HCEC 1CT (cell line): Measurements from ENCODE around the gene SHB.

ENCODE experiments used
- DNase-seq: peaks from one replicate; pipeline ENCODE4 v3.0.0-alpha.2; 2017

Gene SHB, protein sequence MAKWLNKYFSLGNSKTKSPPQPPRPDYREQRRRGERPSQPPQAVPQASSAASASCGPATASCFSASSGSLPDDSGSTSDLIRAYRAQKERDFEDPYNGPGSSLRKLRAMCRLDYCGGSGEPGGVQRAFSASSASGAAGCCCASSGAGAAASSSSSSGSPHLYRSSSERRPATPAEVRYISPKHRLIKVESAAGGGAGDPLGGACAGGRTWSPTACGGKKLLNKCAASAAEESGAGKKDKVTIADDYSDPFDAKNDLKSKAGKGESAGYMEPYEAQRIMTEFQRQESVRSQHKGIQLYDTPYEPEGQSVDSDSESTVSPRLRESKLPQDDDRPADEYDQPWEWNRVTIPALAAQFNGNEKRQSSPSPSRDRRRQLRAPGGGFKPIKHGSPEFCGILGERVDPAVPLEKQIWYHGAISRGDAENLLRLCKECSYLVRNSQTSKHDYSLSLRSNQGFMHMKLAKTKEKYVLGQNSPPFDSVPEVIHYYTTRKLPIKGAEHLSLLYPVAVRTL

DNA sequence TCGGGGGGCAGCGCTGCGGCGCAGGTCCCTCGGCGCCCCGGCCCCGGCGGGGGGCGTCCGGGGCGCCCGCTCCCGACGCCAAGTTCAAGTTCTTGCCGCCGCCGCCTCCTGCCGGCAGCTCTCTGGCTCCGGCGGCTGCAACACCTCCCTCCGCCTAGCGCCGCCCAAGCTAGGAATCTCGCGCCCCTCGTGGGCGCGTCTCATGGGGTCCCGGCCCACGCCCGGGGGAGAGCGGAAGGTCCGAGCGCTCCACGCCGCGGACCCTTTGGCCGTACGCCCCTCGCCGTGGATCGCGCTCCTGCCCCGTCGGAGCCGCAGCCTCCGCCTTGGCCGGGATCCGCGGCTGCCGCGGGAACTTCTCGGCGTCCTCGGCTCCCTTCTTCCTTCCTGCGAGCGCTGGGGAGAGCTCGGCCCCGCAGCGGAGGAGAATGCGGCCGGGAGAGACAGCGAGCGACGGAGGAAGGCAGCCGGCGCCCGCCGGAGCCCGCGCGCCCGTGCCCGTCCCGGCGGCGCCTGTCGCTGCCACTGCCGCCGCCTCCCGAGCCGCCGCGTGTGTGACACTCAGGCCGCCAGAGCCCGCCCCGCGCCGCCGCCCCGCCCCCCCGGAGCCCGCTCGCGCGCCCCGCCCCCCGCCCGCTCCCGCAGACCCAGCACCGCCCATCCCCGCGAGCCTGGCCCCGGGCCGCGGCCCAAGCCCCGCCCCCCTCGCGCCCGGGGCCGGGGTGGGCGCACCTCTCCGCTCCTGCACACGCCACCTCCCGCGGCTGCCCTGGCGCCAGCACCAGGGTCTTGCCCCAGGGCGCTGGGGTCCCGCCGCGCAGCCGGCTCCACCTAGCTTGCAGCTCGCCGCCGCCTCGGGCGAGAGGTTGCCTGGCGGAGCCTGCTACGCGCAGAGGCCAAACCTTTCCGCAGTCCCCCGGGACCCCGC lies at the start of gene SHB:
TSS of gene SHB (minus strand) at position 527 of the 928 bp plus-strand sequence. CDS start 582 bp downstream, outside the sequence.
- DNase-seq, result peak; percentile 59

DNA sequence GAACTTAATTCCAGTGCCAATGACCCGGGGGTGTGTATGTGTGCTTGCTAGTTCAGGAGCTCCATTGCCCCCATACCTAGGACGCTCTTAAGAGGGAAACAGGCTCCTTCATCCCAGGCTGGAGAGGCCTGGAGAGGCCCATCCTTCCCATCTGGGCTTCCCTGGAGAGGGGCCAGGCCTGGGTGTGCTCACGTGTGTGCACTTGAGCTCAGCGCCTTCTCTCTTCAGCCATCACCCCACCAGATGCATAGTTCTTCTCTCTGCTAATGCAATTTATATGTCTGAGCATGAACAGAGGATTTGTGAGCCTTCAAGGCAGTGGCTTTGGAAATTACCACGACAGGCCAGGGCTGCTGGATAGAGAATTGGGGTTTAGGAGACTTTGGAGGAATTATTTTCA lies 48.6 kb upstream of the SHB start:
- DNase-seq, result no peak

DNA sequence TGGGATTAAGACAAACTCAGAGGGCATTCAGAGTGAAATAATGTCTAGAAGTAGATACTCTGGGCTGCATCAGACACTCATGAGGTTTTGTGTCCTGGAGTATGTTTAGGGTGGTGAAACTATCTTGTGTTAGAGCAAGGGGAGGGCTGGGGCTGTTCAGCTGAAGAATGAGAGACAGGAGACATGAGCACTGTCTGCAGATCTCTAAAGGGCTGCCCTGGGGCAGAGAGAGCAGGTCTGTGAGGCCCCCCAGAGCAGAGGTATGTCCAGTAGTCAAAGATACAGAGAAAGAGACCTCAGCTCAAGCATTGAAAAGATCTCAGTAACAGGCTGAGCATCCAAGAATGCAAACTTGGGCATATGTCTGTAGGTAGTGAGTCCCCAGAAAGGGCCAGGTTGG lies 45.9 kb upstream of the SHB start:
- no peak for DNase-seq

DNA sequence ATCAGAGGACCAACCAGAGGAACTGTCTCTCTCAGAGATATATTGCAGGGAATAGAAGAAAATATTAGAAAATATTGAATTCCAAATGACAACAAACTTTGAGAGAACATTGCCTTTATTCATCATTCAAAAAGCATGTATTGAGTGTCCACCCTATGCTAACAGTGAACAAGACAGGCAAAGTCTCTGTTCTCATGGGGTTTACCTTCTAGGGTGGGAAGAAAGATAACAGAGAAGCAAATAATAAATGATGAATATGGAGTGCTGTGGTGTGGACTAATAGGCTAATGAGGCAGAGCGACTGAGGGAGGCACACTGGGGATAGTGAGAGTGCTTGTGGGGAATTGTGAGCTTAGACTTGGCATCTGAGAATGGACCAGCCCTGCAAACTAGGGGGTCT lies 43.4 kb upstream of the SHB start:
- DNase-seq, result no peak

DNA sequence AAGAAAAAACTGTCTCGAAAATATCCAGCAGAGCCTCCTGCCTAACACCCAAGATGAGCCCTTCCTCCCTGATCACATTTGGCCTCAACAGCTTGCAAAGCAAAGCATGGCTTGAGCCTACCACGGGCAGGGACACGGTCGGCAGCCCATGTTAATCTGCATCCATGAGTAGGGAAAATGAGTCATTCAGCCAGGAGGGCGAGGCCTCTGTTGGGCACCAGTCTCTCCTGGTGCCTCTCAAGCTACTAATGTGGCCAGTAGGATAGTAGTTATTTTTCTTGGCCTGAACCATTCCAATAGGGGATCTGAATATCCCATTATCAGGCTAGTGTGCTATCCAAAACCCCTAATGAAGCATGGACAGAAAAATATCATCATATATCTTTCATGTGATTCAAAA lies 43.0 kb upstream of the SHB start:
- no peak for DNase-seq

DNA sequence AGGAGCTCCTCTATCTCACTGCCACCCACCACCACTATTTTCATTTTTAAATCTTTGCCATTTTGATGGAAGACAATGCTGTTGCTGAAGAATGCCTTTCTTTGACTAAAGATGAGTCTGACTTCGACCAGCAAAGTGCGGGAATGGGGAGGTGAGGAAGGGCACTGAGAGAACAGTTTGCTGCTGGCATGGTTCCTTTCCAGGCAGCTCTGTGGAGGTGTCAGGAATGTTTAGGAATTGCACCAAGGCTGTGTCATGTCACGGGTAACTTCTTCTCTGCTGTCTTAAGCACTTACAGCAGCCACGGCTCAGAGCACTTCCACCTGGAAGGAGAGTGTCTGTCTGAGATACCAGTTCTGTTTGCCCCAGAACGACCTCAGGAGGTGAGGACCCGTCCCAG lies 41.4 kb upstream of the SHB start:
- no peak for DNase-seq

DNA sequence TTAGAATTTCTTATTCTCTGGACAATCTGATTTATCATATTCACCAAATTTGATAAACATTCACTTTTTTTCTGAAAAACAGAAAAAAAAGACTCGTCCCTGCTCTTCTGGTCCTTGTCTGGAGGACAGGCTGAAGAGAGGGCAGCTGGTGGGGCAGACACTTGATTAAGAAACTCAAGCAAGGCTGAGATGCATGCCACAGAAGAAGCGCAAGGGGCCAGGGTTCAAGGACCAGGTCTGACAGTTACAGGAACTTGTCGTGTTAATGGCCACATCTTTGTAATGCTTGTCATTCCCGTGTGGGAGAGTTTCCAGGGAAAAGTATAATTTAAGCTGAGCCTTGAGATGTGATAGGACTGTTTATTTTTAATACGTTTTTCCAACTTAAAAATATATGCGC lies 40.6 kb upstream of the SHB start:
- DNase-seq, result no peak

DNA sequence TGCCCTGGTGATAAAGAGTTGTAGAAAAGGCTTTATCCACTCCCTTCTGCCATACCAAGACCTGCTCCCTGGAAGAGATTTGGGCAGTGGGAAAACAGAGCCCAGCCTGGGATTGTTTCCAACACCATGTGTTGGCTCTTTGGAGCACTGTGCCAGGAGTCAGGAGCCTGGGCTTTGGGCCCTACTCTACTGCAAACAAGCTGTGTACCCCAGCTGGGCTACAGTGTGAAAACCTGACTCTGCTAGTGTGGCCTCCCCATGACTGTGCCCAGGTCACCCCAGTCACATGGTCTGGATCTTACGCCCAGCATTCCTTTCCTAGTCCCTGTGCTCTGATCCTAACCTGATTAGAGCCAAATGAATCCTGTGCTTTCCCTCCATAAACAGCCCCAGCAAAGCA lies 39.3 kb upstream of the SHB start:
- no peak for DNase-seq

DNA sequence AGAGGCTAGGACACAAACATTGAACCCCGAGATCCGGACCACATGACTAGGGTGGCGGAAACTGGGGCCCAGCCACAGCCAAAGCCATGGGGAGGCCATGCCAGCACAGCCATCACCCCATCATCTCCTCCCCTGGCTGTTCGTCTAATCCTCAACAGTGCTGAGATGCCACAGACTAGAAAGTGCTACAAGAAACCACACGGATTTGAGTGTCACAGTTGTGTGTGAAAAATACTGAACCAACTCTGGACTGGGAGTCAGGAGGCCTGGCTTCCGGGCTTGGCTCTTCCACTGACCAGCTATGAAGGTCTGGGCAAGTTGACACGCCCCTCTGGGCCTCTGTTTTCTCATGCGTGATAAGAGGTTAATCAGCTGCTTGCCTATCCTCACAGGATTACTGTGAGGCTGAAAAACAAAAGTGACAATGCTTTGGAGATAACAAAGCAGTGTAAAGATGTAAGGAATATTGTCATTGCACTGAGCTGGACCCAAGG lies 38.8 kb upstream of the SHB start:
- no peak for DNase-seq

DNA sequence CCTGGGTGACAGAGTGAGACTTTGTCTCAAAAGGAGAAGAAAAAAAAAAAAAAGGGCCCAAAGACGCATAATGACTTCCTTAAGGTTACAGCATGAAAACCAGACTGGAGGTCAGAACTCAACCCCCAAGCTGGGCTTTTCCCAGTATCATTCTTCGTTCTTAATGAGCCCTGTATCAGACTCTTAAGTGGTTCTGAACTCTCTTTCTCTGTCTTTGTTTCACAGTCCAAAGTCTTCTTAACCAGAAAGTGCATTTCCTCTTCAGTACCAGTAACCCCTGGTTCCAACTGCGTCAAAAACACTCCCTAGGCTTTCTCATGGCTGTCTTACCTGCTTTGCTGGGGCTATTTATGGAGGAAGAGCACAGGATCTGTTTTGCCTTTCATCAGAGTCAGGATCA lies 38.4 kb upstream of the SHB start:
- DNase-seq, result no peak

DNA sequence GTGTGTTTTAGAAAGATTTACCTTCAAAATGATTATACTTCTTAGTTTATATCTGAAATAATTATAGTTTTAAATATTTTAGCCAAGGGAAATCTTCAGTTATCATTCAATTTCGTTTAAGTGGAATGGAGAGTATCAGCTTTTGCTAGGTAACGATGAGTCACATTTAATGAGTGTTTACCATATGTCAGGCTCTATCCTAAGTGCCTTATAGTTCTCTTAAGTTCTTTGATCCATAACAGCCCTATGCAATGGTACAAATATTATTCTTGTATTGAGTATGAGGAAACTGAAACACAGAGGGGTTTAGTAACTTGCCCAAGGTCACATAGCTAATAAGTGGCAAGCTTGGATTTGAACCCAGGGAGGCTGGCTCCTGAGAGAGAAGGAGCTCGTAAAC lies 37.5 kb upstream of the SHB start:
- no peak for DNase-seq

DNA sequence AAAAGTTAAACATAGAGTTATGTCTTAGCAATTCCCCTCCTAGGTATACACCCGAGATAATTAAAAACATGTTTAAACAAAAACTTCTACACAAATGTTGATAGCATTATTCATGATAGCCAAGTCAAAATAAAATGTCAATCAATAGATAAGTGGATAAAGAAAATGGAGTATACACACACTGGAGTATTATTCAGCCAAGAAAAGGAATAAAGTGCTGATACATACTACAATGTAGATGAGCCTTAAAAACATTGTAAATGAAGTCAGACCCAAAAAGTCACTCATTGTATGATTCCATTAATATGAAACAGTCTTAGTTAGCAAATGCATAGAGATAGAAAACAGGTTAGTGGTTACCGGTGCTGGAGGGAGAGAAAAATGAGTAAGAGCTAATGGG lies 34.3 kb upstream of the SHB start:
- DNase-seq, result no peak

DNA sequence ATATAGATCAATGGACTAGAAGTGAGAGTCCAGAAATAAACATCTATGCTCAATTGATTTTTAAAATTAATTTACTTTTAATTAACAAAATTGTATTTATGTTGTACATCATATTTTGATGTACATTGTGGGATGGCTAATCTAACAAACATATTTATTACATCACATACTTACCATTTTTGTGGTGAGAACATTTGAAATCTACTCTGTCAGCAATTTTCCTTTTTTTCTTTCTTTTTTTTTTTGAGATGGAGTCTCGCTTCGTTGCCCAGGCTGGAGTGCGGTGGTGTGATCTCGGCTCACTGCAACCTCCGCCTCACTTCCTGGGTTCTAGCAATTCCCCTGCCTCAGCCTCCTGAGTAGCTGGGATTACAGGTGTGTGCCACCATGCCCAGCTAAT lies 32.4 kb upstream of the SHB start:
- DNase-seq, result no peak

DNA sequence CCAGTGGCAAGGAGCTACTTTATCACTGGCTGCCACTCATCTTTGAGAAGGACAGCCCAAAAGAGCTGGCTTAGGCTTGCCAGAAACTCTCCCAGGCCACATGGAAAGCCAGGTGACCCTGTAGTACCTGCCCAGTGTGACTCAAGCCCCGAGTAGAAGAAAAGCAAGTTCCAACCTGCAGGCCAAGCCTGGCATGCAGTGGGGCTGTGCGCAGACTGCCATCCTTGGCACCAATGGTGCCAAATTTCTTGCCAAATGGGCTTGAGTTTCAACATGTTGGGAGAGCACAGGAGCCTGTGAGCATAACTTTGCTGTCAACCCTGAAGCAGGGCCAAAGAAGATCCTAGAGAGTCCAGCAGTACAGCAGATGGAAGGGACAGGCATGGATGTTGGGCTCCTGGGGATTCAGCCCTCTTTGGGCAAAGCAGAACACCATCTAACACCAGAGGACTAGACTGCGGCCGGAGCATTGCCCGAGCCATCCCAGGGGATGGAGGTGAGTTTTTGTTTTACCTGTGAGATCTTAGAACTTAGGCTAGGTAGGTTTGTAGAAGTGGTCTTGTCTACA lies 27.3 kb upstream of the SHB start:
- no peak for DNase-seq

DNA sequence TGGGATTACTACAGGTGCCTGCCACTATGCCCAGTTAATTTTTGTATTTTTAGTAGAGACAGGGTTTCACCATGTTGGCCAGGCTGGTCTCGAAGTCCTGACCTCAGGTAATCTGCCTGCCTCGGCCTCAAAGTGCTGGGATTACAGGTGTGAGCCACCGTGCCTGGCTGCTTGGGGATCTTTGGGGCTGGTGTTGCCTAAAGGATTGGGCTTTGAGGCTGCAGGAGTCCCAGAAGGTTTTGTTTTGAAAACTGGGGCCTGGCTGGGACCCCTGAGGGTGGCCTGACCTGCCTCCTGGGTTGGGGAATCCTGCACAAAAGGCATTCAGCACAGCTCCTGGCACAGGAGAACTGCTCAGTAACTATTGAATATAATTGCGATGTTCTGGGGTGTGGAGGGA lies 25.1 kb upstream of the SHB start:
- DNase-seq, result no peak

DNA sequence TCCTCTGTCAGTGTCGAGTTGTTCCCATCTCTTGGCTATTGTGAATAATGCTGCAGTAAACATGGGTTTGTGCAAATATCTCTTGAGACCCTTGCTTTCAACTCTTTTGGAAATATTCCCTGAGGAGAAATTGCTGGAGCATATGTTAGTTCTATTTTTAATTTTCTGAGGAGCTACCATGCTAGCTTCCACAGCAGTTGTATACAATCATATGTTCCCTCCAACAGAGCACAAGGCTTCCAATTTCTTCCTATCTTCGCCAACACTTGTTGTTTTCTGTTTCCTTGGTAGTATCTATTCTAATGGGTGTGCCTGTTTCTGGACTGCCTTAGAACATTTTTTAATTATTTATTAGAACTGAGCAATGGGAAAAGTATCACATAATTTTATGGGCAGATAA lies 23.6 kb upstream of the SHB start:
- no peak for DNase-seq

DNA sequence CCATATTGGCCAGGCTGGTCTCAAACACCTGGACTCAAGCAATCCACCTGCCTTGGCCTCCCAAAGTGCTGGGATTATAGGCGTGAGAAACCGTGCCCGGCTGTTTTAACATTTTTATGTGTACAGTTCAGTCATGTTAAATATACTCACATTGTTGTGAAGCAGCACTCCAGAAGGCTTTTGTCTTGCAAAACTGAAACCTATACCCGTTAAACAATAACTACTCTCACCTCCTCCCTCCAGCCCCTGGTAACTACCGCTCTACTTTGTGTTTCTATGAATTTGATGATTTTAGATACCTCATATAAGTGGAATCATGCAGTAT lies 23.1 kb upstream of the SHB start:
- DNase-seq, result no peak

DNA sequence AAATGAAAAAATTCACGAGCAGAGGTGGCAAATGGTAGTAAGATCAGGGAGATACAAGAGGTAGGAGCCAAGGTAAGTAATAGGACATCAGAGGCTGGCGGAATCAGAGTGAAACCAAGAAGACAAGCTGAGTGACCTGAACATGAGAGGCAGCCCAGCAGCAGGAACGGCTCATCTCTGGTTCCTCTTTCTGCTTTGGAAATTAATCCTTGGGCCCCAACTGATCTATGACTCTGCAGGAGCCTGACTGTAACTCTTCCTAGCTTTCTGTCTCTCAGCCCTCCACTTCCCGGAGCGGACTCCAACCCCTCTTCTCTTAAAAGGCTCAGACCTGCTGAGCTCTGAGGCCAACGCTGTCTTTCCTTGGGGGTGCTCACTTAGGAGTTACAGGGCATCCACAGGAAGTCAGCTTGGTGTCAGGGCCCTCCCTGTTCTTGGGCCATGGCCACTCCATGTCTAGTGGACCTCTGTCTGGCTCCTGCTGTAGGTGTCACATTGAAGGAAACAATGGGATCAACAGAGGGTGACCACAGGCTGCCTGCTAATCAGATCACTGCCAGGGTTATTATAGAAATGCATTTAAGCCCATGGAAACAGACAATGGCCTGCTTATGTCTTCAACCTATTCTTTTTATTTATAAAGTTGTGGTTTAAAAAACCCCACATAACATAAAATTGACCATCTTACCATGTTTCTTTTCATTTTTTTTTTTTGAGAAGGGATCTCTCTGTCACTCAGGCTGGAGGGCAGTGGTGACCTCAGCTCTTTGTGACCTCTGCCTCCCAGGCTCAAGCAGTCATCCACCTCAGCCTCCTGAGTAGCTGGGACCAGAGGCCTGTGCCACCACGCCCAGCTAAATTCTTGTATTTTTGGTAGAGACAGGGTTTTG lies 22.5 kb upstream of the SHB start:
- DNase-seq, result no peak

DNA sequence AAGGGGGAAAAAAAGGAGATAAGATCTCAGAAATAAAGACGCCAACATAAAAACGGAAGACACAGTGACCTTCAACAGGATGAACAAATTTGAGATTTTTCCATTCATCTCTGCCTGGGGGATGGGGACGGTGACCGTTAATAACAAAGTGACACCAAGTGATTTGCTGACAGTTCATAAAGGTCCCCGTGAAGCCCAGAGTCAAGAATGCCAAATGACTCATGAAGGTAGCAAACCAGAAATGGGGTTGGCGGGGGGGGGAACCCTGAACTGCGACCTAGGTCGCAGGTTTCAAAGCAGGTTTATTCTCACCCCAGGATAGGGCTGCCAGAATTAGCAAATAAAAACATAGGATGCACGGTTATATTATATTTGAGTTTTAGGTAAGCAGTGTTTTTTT lies 21.1 kb upstream of the SHB start:
- no peak for DNase-seq

DNA sequence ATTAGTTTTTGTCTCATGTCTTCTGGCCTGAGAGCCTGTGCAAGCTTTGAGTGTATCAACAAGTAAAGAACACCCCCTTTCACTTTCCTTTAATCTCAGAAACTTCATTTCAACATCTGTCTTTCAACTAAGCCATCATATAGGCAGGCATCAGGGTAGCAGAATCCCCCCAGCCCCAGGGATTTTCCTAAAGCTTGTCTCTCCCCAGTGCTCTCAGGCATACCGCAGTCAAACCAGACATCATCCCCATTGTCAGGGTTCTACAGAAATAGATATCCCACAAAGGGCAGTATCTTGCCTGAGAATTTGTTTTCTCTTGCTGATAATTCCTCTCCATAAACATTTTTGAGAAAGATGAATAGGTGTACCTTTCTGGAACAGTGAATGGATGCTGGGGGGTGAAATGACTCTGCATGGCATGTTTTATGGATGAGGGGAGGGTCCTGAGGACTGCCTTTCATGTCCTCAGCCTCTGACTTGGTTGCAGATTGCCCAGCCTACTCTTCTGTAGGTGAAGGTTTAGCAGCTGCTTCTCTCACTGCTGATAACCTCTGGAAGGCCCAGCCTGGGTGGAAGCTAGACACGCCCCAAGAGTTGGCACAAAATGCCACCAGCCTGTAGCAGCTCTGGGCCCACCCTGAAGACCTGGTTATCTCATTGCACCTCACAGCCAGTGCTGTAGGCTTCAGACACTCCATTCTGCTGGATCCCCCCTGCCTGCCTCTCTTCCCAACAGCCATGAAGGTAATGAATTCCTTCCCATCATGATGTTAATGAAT lies 20.5 kb upstream of the SHB start:
- DNase-seq, result no peak

DNA sequence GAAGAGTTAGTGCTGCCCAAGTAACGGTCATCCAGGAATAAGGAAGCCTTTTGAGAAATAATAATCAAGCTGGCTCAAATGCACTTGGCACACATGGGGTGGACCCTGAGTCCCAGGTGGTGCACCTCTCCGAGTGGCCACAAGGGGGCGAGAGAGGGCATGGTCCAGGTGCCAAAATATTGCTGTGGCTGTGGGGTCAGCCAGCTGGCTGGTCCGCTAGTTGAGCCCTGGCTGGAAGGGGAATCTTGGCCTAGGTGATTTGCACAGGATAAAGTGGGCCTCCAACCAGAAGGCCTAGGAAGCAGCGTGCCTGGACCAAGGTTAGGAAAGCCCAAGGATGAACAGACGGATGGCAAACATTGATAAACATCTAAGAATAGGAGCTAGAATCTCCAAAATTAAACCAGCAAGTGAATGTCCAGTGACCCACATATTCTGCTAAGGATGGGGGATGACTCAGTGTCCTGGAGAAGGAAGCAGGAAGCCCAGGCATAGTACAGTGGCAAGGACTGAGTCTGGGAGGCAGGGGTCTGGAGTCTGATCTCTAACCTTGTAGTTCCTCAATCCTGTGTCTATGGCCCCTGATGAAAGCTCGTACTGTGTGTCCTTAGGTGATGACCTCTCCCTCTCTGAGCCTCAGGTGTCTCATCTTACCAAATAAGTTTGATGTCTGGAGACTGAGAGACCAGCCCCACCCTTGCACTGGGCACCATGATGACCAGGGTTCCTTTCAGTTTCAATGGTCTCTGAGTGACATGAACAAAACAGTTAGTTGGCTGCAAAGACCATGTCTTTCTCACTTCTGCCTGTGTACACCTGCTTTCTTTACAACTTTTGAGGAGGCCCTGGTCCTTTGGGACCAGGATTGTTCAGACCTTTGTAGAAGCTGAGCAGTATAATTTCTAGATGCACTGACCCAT lies 19.2 kb upstream of the SHB start:
- DNase-seq, result peak; percentile 20
